ENCODE data around the gene AMIGO3.
"Not testable (repeated sequence)": the region's sequence is repeated elsewhere in the genome, so short reads cannot be mapped to it uniquely, and the experiment has no call there.

The AMIGO3 gene

GRCh38 chr3:49686769-49687423, 32.6 kb downstream of the AMIGO3 start:
- not testable (repeated sequence) for DNase-seq

DNA sequence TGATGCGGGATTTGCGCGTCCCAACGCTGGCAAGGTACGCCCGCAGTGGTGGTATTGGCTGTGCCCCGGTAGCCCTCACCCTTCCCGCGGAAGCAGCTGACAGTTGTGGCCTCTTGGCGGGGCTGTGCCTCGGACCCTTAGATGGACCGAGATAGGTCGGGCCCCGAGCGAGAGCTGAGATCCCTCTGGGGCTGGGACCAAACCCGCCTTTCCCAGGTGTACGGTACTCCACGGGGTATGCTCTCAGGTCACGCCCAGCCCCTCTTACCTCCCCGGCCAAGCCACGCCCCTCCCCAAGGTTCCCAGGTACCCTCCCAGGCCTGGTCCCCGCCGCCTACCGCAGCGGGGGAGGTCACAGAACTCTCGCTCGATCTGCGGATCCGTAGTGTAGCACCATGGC, 33.1 kb downstream of the AMIGO3 start:
- not testable (repeated sequence) for DNase-seq

DNA sequence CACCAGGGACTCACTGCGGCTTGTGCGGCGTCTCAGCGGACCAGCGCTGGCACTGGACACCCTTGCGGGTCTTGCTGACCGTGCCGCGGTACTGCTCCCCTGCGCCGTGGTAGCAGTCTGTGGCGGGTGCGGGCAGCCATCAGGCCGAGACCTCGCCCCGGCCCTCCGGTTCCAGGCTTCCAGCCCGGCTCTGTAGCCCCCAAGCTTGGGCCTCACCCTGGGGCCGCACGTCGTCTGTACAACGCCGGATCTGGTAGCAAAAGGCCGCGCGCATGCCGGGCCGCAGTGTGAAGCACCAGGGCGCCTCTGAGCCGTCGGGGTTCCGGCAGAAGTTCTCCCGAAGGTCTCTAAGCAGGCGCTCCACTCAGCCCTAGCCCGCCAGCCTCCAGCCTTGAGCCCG, 33.6 kb downstream of the AMIGO3 start:
- DNase-seq, result not testable (repeated sequence)

DNA sequence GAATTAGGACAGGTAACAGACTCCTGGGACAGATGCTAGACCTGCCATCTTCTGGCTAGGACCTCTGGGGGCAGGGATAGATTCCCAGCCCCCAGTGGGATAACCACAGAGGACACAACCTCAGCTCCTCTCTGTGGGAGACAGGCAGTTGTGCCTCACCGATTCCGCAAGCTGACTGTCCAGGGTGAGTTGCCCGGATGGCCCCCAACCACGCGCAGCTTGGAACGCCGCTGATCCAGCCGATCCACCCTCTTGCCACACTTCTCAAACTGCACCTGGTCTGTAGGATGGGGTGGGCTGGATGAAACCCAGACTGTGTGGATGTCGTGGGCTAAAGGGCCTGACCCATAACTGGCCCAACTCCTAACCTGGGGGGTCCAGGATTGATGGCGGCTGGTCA, 34.4 kb downstream of the AMIGO3 start:
- not testable (repeated sequence) for DNase-seq

DNA sequence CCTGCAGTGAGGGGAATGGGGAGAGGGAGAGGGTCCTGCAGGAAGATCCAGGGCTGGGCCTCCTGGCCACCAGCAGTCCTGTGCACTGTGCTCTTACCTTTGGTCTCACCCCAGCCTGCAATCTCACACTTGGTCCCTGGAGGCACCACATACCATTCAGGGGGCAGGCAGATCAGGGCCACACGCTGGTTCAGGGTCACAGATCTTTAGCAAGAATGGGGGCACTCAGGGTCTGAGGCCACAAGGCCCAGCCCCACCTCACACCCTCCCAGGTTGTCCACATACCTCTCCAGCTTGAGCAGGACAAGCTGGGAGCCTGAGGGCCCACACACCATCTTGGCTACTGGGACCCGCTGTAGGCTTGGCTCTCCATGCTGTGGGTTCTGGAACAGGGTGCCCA, 35.0 kb downstream of the AMIGO3 start:
- not testable (repeated sequence) for DNase-seq

GRCh38 chr3:49683162-49683561, 36.3 kb downstream of the AMIGO3 start:
- DNase-seq, result no peak

GRCh38 chr3:49681543-49681942, 37.9 kb downstream of the AMIGO3 start:
- DNase-seq, result no peak

GRCh38 chr3:49681232-49681522, 38.3 kb downstream of the AMIGO3 start:
- no peak for DNase-seq

GRCh38 chr3:49680493-49681231, 38.8 kb downstream of the AMIGO3 start:
- no peak for DNase-seq

- DNase-seq, result no peak
Measured at GRCh38 chr3:49675912-49676311, 43.6 kb downstream of the AMIGO3 start.

DNA sequence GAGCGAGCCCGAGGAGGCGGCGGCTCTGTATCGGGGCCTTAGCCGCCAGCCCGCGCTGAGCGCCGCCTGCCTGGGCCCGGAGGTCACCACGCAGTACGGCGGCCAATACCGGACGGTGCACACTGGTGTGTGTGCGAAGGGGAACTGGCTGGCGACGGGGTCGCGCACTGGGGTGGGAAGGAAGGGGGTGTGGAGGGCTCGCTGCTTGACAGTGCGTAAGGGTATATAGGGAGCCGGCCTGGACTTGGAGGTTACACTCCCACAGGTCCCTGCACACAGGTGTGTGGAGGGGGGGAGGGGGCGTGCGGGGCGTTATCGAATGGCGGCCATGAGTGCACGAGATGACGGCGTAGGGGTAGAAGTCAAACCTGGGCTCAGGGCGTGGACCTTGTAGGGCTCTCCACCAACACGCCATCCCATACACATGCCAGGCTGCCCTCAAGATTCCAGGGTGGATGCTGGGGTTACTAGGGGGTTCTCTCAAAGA, 44.9 kb downstream of the AMIGO3 start:
- DNase-seq, result no peak

DNA sequence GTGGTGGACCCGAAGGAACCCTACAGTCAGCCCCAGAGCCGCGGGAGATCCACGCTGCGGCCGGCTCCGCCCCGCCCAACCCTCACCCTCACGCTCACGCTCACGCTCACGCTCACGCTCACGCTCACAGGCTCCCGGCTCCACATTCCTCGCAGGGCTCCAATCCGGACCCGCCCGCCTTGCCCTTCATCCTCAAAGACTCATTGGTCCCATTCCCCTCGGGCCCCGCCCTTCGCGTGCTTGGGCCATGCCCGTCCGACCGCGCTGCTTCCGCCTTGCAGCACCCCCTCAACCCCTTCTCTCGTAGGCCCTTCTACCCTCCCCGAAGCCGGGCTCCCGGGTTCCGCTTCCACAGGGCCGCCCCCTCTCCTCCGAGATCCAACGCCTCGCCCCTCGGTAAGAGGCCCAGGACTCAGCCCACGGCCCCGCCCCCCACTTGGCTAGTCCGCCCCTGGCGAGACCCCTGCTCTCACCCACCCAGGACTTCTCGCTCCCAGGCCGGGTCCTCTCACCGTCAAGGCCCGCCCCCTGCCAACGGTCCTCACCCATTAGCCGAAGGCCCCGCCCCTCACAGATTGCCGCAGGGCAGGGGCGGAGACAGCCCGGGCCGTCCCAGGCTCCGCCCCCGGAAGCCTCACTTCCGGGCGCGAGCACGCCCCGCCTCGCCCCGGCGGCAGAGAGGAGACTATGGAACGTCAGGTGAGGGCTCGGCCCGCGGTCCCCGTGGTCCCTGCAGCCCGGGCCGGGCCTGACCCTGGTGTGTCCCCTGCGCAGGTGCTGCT, 45.6 kb downstream of the AMIGO3 start, which contains the start of gene APEH:
TSS of gene APEH (plus strand) at position 637 of the 782 bp plus-strand sequence. CDS start at position 688, 51 bp downstream.
- DNase-seq, result no peak

DNA sequence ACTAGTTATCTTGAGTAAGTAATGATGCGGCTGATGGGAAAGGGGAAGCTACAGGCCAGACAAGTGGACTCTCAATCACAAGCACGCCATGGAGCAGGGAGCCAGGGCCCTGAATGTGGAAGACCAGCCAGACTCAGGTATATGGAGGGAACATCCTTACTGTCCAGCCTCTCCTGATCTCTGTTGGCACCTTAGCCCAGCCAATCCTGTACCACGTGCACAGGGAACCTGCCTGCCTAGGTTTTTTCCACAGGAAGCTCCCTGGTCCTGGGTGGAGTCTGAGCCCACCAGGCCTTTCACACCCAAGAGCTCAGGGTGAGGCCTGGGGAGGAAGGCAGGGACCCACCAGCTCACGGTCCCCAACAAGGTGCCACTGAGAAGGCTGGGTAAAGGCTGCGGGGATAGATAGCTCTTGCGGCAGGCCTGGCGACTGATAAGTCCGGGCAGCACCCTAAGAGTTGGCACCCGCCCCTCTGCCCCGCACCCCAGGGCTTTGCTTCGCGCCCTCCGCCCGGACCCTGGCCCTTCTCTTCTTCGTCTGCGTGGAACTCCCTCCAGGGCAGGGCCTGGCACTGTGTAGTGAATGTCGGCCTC, 46.3 kb downstream of the AMIGO3 start:
- DNase-seq, result no peak

DNA sequence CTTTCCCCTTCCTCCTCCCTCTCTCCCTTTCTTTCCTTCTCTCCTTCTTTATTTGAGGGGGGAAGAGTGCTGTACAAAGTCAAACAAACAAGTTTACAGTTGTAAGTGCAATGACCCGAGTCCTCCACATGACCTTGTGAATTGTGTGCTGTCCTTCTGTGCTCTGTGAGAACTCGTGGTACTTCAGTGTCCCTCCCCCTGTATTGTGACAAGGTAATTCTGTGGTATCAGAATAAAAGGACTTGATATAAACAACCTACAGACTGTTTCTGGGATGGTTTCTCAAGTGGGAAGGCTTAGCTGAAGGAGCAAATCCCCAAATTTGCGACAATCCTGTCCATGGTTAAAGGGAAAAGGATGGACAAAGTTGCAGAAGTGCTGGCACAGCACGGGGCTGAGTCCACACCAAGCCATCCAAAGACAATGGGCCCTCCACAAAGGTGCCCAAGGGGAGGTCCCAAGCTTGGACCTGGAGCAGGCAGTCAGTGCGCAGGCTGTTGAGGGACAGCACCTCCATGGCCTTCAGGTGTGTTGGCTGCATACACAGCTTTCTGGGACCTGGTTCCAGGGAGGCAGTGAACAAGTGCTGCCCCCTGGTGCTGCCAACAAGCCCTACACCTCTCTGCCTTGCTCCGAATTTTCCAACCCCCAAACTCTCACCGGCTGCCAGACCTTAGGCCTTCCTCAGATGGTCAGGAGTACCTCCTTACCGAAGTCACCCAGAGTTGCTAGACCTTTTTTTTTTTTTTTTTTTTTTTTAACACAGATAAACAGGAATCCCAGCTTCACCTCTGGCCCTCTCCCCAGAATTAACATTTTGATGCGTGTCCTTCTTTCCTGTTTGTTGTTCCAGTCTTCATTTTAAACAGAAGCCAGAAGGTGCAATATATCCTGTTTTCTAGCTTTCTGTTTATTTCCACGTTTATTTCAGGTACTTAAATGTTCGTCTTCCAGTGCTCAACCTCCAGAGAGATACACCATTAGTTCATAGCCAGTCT, 47.9 kb downstream of the AMIGO3 start:
- DNase-seq, result no peak

- no peak for DNase-seq
Measured at GRCh38 chr3:49670940-49671290, 48.6 kb downstream of the AMIGO3 start.

DNA sequence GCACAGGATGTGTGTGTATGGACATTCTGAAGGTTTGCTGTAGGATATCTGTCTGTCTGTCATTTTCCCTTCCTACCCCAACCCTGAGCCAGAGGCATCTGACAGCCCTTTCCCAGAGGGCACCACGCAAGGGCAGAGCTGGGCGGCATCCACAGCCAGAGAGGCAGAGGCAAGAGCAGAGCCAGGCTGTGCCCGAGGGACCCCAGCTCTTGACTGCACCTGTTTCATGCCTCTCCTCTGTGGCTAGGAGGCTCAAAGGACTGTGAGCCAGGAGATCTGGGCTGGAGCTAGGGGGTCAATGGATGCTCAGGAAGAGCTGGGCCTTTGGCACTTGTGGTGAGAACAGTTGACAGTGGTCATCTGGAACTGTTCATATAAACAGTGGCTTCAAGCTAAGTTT, 50.1 kb downstream of the AMIGO3 start:
- no peak for DNase-seq

DNA sequence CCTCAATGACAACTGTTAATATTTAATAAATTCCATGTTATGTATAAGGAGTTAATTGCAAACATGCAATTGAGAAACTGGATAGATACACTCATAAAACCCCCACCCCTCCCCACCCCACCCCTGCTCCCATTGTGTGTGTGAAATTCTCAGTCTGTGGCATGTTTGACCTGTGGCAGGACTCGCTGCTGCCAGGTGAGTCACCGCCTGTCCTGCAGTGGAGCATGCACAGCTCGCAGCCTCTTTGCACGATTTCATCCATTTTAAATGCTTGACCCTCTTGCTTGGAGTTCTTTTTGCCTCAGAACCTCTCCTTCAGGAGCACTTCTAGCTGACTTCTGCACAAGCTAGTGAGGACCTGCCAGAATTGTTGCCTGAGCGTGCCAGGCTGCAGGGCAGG, 50.6 kb downstream of the AMIGO3 start:
- DNase-seq, result no peak

DNA sequence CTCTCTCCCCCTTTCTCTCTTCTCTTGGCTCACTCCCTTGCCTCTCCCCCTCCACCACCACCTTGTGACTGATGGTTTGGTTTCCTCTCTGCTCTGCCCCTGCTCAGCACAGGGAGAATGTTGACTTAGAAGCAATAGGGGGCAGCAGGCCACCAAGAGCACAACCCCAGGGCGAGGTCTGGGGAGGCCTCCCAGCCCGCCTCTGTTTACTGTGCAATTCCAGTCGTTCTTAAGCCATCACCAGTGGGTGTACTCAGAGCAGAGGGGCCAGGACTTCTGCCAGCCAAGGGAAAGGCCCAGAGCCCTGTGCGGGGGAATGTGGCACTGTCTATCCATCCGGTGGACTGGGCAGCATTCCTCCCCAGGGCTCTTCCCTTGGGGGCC, 51.1 kb downstream of the AMIGO3 start:
- DNase-seq, result no peak

DNA sequence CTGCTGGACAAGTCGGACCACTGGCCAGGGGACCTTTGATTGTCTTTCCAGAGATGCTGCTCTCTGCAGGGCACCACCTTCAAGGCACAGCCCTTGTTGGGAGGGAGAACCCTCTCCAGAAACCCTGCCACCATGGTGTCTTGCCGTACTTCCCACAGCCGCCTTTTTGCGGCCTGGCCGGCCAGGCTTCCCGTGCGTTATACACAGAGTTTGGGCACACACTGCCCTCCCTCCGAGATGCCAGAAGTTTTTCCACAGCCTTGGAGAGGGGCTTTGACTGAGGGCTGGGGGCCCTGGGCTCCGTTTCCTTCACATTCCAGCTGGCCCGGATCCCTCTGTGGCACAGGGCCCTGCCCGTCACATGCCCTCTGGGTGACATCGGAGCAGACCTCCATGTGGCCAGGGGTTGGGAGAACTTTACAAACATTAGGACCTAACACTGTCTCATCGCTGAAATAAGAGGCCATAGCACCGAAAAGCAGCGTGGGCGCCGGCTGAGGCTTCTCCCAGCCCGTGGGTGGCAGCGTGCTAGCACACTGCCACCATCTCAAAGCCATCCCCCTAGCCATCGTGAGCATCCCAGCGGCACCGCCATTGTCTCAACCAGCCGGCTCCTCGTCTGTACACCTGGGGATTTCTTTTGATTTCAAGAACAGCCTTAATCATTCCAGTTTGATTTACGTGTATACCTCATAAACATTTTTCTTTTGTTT, 51.6 kb downstream of the AMIGO3 start:
- DNase-seq, result no peak

Data from NCI-H774 (cell line).